ENCODE measurements around the gene INPP5J.

DNA sequence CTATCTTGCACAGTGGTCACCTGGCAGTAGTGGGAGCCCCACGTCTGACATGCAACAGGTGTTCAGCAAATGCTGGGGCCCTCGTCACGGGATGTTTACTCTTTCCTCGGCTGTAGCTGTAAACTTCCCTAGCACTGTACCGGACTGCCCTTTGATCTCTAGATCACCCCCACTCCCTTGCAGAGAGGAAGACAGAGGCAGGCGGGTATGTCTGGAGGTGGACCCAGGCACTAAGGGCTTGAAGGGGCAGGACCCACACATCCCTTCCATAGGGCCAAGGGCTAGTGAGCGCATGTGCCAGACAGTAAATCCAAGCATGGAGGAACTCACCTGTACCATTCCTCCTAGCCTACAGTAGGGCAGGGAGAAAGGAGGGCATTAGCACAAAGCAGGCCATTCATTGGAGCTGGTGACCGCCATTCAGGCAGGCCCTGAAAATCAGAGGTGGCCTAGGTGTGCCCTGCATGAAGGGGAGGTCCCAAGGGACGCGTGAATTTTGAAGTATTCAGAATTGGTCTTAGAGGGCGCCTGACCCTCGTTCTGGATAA is 43.6 kb upstream of the INPP5J start:
- no peak for TF ChIP-seq POLR2A (IDR thresholded peaks at IDR 0.05)
- TF ChIP-seq, protein P1, sequence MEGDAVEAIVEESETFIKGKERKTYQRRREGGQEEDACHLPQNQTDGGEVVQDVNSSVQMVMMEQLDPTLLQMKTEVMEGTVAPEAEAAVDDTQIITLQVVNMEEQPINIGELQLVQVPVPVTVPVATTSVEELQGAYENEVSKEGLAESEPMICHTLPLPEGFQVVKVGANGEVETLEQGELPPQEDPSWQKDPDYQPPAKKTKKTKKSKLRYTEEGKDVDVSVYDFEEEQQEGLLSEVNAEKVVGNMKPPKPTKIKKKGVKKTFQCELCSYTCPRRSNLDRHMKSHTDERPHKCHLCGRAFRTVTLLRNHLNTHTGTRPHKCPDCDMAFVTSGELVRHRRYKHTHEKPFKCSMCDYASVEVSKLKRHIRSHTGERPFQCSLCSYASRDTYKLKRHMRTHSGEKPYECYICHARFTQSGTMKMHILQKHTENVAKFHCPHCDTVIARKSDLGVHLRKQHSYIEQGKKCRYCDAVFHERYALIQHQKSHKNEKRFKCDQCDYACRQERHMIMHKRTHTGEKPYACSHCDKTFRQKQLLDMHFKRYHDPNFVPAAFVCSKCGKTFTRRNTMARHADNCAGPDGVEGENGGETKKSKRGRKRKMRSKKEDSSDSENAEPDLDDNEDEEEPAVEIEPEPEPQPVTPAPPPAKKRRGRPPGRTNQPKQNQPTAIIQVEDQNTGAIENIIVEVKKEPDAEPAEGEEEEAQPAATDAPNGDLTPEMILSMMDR (IDR thresholded peaks at IDR 0.05), result no peak
- TF ChIP-seq POLR2AphosphoS5 (IDR thresholded peaks at IDR 0.05), result no peak
- no peak for TF ChIP-seq EP300 (IDR thresholded peaks at IDR 0.05)
